ENCODE measurements around the gene WDSUB1.

Gene WDSUB1

DNA sequence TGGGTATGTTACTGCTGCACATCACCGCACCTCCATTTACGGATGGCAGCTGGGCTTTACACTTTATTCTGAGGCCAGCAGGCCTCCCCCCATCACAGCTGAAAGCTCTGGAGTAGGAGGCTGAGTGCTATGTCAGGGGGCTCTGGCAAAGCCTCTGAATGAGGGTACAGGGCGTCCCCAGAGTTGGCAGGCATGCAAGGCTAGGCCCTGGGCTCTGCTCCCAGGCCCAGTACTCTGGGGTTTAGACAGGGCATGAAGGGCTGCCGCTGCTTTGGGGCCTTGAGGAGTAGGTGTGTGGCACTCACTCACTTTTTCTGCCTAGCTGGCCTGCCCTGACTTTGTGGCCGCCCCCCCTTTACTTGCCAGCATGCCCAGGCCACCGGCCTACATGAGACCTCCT lies 90.8 kb downstream of the WDSUB1 start:
- no peak for TF ChIP-seq CTCF (IDR thresholded peaks at IDR 0.05)

- no peak for TF ChIP-seq CTCF (IDR thresholded peaks at IDR 0.05)
Measured at GRCh38 chr2:159194241-159194640, 92.3 kb downstream of the WDSUB1 start.

- no peak for TF ChIP-seq CTCF (IDR thresholded peaks at IDR 0.05)
Measured at GRCh38 chr2:159193791-159194190, 92.7 kb downstream of the WDSUB1 start.

DNA sequence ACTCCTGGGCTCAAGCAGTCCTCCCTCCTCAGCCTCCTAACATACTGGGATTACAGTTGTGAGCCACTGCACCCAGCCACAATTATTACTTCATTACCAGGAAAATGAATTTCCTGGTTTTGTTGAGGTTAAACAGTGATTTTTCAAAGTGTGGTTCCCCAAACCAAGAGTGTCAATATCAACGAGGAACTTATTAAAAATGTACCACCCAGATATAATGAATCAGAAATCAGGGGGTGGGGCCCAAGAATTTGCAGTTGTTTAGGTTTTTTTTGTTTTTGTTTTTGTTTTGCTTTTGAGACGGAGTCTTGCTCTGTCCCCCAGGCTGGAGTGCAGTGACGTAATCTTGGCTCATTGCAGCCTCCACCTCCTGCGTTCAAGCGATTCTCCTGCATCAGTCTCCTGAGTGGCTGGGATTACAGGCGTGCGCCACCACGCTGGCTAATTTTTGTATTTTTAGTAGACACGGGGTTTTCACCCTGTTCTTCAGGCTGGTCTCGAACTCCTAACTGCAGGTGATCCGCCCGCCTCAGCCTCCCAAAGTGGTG lies 94.1 kb downstream of the WDSUB1 start:
- TF ChIP-seq CTCF (IDR thresholded peaks at IDR 0.05), result no peak

DNA sequence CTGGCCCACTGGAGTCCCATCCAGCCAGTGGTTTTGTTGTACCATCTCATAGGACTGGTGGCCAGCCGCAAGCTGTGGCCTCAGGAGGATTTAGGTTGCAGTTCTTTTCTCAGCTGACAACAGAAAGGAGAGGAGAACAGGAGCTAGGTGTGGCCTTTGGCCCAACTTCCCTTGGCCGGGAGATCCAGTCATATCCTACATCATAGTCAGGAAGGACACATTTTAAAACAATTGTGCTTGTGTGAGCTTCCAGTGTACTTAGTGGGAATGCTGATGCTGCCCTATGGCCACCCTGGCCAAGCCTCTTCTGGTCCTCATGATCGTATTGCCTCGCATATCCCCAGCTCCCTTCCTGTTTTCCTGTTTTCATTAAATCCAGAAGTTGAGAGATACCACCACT lies 98.1 kb downstream of the WDSUB1 start:
- TF ChIP-seq CTCF (IDR thresholded peaks at IDR 0.05), result no peak

- TF ChIP-seq CTCF (IDR thresholded peaks at IDR 0.05), result no peak
Measured at GRCh38 chr2:159187106-159187505, 99.4 kb downstream of the WDSUB1 start.

- no peak for TF ChIP-seq CTCF (IDR thresholded peaks at IDR 0.05)
Measured at GRCh38 chr2:159186462-159186861, 100.0 kb downstream of the WDSUB1 start.
